B cell (primary cell): Measurements from ENCODE around the gene DHX30.

Source experiments
- CTCF ChIP-seq: fragments of 200-600 bp; IDR thresholded peaks from one replicate; pipeline ENCODE4 v1.8.0; 2022; ENCODE audit warnings: antibody characterized with exemption, mild to moderate bottlenecking
- EZH2 ChIP-seq: IDR thresholded peaks from 2 replicates; pipeline ENCODE4 v1.6.1; 2012; ENCODE audit warnings: borderline replicate concordance, low read depth, mild to moderate bottlenecking, moderate library complexity, low read length; ENCODE audit not compliant: insufficient read depth, poor library complexity, severe bottlenecking

GRCh38 chr3:47867451-47868044, 64.6 kb downstream of the DHX30 start:
- TF ChIP-seq CTCF, result no peak
- no peak for TF ChIP-seq EZH2
